NB4 (cell line): ENCODE results near the gene STIP1.

ENCODE experiments used
- MYC ChIP-seq: IDR thresholded peaks from 2 replicates; pipeline ENCODE4 v1.6.1; 2011; ENCODE audit warnings: low read depth, low read length
- POLR2A ChIP-seq: IDR thresholded peaks from 2 replicates; pipeline ENCODE4 v1.6.1; 2011; ENCODE audit warnings: mild to moderate bottlenecking; ENCODE audit not compliant: insufficient read length; ENCODE audit errors: extremely low read depth
- TF ChIP-seq, protein P1 (sequence below): IDR thresholded peaks from one replicate; pipeline ENCODE4 v1.5.1; 2012; ENCODE audit warnings: low read depth, low read length
- TF ChIP-seq, protein P2 (sequence below): IDR thresholded peaks from 2 replicates; pipeline ENCODE4 v1.6.1; 2011; ENCODE audit warnings: low read depth, low read length

DNA sequence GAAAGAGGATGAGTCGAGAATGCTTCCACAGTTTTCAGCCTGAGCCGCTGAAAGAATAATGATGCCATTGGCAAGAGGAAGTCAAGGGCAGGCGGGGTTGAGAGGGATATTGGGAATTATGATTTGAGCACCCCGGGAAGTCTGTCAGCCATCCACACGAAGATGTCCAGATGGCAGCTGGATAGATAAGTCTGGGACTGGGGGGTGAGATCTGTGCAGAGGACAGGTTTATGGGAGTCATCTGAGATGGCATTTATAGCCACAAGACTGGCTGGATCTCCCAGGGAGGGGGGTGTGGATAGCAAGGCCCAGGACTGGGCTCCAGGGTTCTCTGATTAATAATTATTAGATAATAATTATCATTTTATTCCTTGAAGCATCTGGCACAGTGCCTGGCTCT is 5.1 kb upstream of the STIP1 start:
- TF ChIP-seq, protein P1, sequence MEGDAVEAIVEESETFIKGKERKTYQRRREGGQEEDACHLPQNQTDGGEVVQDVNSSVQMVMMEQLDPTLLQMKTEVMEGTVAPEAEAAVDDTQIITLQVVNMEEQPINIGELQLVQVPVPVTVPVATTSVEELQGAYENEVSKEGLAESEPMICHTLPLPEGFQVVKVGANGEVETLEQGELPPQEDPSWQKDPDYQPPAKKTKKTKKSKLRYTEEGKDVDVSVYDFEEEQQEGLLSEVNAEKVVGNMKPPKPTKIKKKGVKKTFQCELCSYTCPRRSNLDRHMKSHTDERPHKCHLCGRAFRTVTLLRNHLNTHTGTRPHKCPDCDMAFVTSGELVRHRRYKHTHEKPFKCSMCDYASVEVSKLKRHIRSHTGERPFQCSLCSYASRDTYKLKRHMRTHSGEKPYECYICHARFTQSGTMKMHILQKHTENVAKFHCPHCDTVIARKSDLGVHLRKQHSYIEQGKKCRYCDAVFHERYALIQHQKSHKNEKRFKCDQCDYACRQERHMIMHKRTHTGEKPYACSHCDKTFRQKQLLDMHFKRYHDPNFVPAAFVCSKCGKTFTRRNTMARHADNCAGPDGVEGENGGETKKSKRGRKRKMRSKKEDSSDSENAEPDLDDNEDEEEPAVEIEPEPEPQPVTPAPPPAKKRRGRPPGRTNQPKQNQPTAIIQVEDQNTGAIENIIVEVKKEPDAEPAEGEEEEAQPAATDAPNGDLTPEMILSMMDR: no peak
- TF ChIP-seq POLR2A: no peak
- TF ChIP-seq, protein P2, sequence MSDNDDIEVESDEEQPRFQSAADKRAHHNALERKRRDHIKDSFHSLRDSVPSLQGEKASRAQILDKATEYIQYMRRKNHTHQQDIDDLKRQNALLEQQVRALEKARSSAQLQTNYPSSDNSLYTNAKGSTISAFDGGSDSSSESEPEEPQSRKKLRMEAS: no peak
- no peak for TF ChIP-seq MYC
